Stimulated activated naive B cell treated with anti-CD40 and anti-IgM and Interleukin-4, amounts not matched to agents 10 μg/mL and 1 μg/mL and 100 μg/mL, for 72 hours (primary cell): ENCODE data around the gene ZNF3.

Experiments
- ATAC-seq, 2 donors: fragments of 150-1000 bp; cut with Tn5 transposase; replicated peaks; 2 replicates each; pipeline ENCODE4 v1.10.0; 2021; ENCODE audit warnings: moderate library complexity in 1 of 2
- DNase-seq: peaks from one replicate; pipeline ENCODE4 v3.0.0; 2021
- H3K27ac Mint-ChIP-seq: one replicate; pipeline ENCODE4 v1.8.0; 2022; ENCODE audit warnings: mild to moderate bottlenecking, mixed read lengths
- H3K27me3 Mint-ChIP-seq, 2 donors: one replicate each; pipeline ENCODE4 v1.8.0; 2022; ENCODE audit warnings: mixed read lengths in 2 of 2
- H3K36me3 Mint-ChIP-seq, 2 donors: one replicate each; pipeline ENCODE4 v1.8.0; 2022; ENCODE audit warnings: mixed read lengths in 2 of 2, mild to moderate bottlenecking in 1 of 2
- H3K4me1 Mint-ChIP-seq, 2 donors: one replicate each; pipeline ENCODE4 v1.8.0; 2022; ENCODE audit warnings: mixed read lengths in 2 of 2, mild to moderate bottlenecking in 1 of 2
- H3K4me3 Mint-ChIP-seq, 2 donors: one replicate each; pipeline ENCODE4 v1.8.0; 2022; ENCODE audit warnings: mild to moderate bottlenecking in 2 of 2, mixed read lengths in 2 of 2, moderate library complexity in 1 of 2
- H3K9me3 Mint-ChIP-seq, 2 donors: one replicate each; pipeline ENCODE4 v1.8.0; 2022; ENCODE audit warnings: mixed read lengths in 2 of 2, mild to moderate bottlenecking in 1 of 2

ZNF3 gene

GRCh38 chr7:100100420-100101015 lies 19.0 kb upstream of the ZNF3 start:
- H3K27me3 Mint-ChIP-seq: no peaks in the 10 kb centered on the region
- ATAC-seq: peak; percentile 77 to 80
- H3K9me3 Mint-ChIP-seq: no peaks in the 10 kb centered on the region

GRCh38 chr7:100099452-100099851 lies 17.9 kb upstream of the ZNF3 start:
- peaks cover 30 to 56% of the 10 kb centered on the region in 2 donors for H3K4me1 Mint-ChIP-seq
- no peak for DNase-seq
- H3K4me3 Mint-ChIP-seq: peak overlapping the region; percentile 96 to 98
- no peak for ATAC-seq
- no peaks in the 10 kb centered on the region for H3K9me3 Mint-ChIP-seq
- peaks cover 44 to 64% of the 10 kb centered on the region in 2 donors for H3K36me3 Mint-ChIP-seq
- H3K27me3 Mint-ChIP-seq: no peaks in the 10 kb centered on the region
- H3K27ac Mint-ChIP-seq: peak overlapping the region; percentile 99

More at GRCh38 chr7:100100420-100101015, 19.0 kb upstream of the ZNF3 start:
- Mint-ChIP-seq H3K4me1 (peaks cover 29 to 55% of the 10 kb centered on the region in 2 donors), H3K27ac (peak overlapping the region; percentile 99), H3K4me3 (peak overlapping the region; percentile 96 to 98), H3K36me3 (peaks cover 42 to 67% of the 10 kb centered on the region in 2 donors)
- DNase-seq: peak; percentile 87

- H3K36me3 Mint-ChIP-seq: peaks cover 45 to 62% of the 10 kb centered on the region in 2 donors
- no peaks in the 10 kb centered on the region for H3K27me3 Mint-ChIP-seq
- DNase-seq (no peak), ATAC-seq (no peak)
- H3K9me3 Mint-ChIP-seq: no peaks in the 10 kb centered on the region
- peaks cover 30 to 57% of the 10 kb centered on the region in 2 donors for H3K4me1 Mint-ChIP-seq
- peak overlapping the region; percentile 28 to 60 for H3K4me3 Mint-ChIP-seq
- peak overlapping the region; percentile 75 for H3K27ac Mint-ChIP-seq
These were observed 17.4 kb upstream of the ZNF3 start for GRCh38 chr7:100098913-100099312.

GRCh38 chr7:100095704-100096103 lies 14.2 kb upstream of the ZNF3 start:
- H3K36me3 Mint-ChIP-seq: peaks cover 67 to 80% of the 10 kb centered on the region in 2 donors
- H3K4me3 Mint-ChIP-seq: no peak overlapping the region
- H3K4me1 Mint-ChIP-seq: peaks cover 37 to 67% of the 10 kb centered on the region in 2 donors
- ATAC-seq (no peak), DNase-seq (no peak)
- H3K27ac Mint-ChIP-seq: peak overlapping the region; percentile 67
- H3K9me3 Mint-ChIP-seq: no peaks in the 10 kb centered on the region
- H3K27me3 Mint-ChIP-seq: no peaks in the 10 kb centered on the region

- Mint-ChIP-seq H3K27ac (peak overlapping the region; percentile 67), H3K4me3 (no peak overlapping the region), H3K36me3 (peaks cover 66 to 80% of the 10 kb centered on the region in 2 donors)
These were observed 13.8 kb upstream of the ZNF3 start for GRCh38 chr7:100095289-100095688.

GRCh38 chr7:100093925-100094486 lies 12.5 kb upstream of the ZNF3 start:
- Mint-ChIP-seq H3K4me3 (no peak overlapping the region), H3K4me1 (peaks cover 40 to 64% of the 10 kb centered on the region in 2 donors), H3K9me3 (no peaks in the 10 kb centered on the region), H3K36me3 (peaks cover 65 to 74% of the 10 kb centered on the region in 2 donors), H3K27ac (no peak overlapping the region), H3K27me3 (no peaks in the 10 kb centered on the region)
- ATAC-seq: no peak
- no peak for DNase-seq

More at GRCh38 chr7:100095289-100095688, 13.8 kb upstream of the ZNF3 start:
- no peak for ATAC-seq
- H3K27me3 Mint-ChIP-seq: no peaks in the 10 kb centered on the region
- H3K9me3 Mint-ChIP-seq: no peaks in the 10 kb centered on the region
- H3K4me1 Mint-ChIP-seq: peaks cover 40 to 67% of the 10 kb centered on the region in 2 donors
- DNase-seq: no peak

- Mint-ChIP-seq H3K9me3 (no peaks in the 10 kb centered on the region), H3K4me1 (peaks cover 35 to 60% of the 10 kb centered on the region in 2 donors), H3K27me3 (no peaks in the 10 kb centered on the region), H3K27ac (no peak overlapping the region), H3K36me3 (peaks cover 63 to 69% of the 10 kb centered on the region in 2 donors), H3K4me3 (no peak overlapping the region)
- no peak for ATAC-seq
- no peak for DNase-seq
These were observed 12.0 kb upstream of the ZNF3 start for GRCh38 chr7:100093498-100093897.

- Mint-ChIP-seq H3K36me3 (peaks cover 60 to 64% of the 10 kb centered on the region in 2 donors), H3K27me3 (no peaks in the 10 kb centered on the region), H3K4me3 (no peak overlapping the region), H3K27ac (peak overlapping the region; percentile 33), H3K4me1 (peaks cover 32 to 60% of the 10 kb centered on the region in 2 donors), H3K9me3 (no peaks in the 10 kb centered on the region)
- ATAC-seq (no peak), DNase-seq (no peak)
These were observed 11.5 kb upstream of the ZNF3 start for GRCh38 chr7:100093054-100093453.

GRCh38 chr7:100091411-100092181 lies 10.1 kb upstream of the ZNF3 start:
- no peaks in the 10 kb centered on the region for H3K27me3 Mint-ChIP-seq
- H3K27ac Mint-ChIP-seq: peak overlapping the region; percentile 71
- ATAC-seq (peak; percentile 4 to 13), DNase-seq (no peak)
- peaks cover 49 to 54% of the 10 kb centered on the region in 2 donors for H3K36me3 Mint-ChIP-seq
- no peaks in the 10 kb centered on the region for H3K9me3 Mint-ChIP-seq
- no peak overlapping the region for H3K4me3 Mint-ChIP-seq
- peaks cover 32 to 52% of the 10 kb centered on the region in 2 donors for H3K4me1 Mint-ChIP-seq

GRCh38 chr7:100090527-100091410 lies 9.2 kb upstream of the ZNF3 start:
- Mint-ChIP-seq H3K4me1 (peaks cover 34 to 50% of the 10 kb centered on the region in 2 donors), H3K36me3 (peaks cover 42 to 50% of the 10 kb centered on the region in 2 donors), H3K27ac (peak overlapping the region; percentile 56), H3K4me3 (peak overlapping the region in 1 of 2 donors; percentile 39), H3K27me3 (no peaks in the 10 kb centered on the region), H3K9me3 (no peaks in the 10 kb centered on the region)
- DNase-seq: no peak
- ATAC-seq: no peak

- H3K36me3 Mint-ChIP-seq: peaks cover 34 to 41% of the 10 kb centered on the region in 2 donors
- no peak for ATAC-seq
- H3K27me3 Mint-ChIP-seq: no peaks in the 10 kb centered on the region
- peak overlapping the region; percentile 96 for H3K27ac Mint-ChIP-seq
- no peak for DNase-seq
- H3K4me1 Mint-ChIP-seq: peaks cover 30 to 46% of the 10 kb centered on the region in 2 donors
- H3K4me3 Mint-ChIP-seq: peak overlapping the region; percentile 93 to 97
- no peaks in the 10 kb centered on the region for H3K9me3 Mint-ChIP-seq
These were observed 8.1 kb upstream of the ZNF3 start for GRCh38 chr7:100089458-100090196.

- Mint-ChIP-seq H3K27ac (peak within 1 kb of the TSS; percentile 96), H3K36me3 (peaks cover 33 to 40% of the 10 kb centered on the region in 2 donors), H3K27me3 (no peaks in the 10 kb centered on the region), H3K4me1 (peaks cover 30 to 45% of the 10 kb centered on the region in 2 donors), H3K9me3 (no peaks in the 10 kb centered on the region), H3K4me3 (peak within 1 kb of the TSS; percentile 93 to 97)
- DNase-seq: peak; percentile 76
- peak; percentile 73 to 74 for ATAC-seq
These were observed 7.3 kb upstream of the ZNF3 start, which contains the start of gene COPS6 for GRCh38 chr7:100088621-100089457. Gene COPS6 (plus strand): TSS chr7:100088969. CDS start chr7:100088991, 22 bp downstream.
